ENCODE measurements around the gene GPC3.

GRCh38 chrX:133726211-133726630 is 259.2 kb downstream of the GPC3 start:
- TF ChIP-seq EZH2 (IDR thresholded peaks at IDR 0.05; ENCODE audit: borderline replicate concordance, low read depth, low read length, poor library complexity, severe bottlenecking) (no peak), CTCF (conservative IDR thresholded peaks at IDR 0.05; ENCODE audit: low read depth, low read length) (no peak)
